Activated CD4-positive, alpha-beta T cell treated with anti-CD3 and anti-CD28 coated beads for 1 hour (primary cell): ENCODE results near the gene UFSP1.
A peak's percentile ranks its signal among the peaks of the same experiment; 100 is the strongest.
"Not testable (repeated sequence)": the region's sequence is repeated elsewhere in the genome, so short reads cannot be mapped to it uniquely, and the experiment has no call there.

ENCODE experiments used
- DNase-seq: peaks from one replicate; pipeline ENCODE4 v3.0.0-alpha.2; 2020

UFSP1 gene

DNA sequence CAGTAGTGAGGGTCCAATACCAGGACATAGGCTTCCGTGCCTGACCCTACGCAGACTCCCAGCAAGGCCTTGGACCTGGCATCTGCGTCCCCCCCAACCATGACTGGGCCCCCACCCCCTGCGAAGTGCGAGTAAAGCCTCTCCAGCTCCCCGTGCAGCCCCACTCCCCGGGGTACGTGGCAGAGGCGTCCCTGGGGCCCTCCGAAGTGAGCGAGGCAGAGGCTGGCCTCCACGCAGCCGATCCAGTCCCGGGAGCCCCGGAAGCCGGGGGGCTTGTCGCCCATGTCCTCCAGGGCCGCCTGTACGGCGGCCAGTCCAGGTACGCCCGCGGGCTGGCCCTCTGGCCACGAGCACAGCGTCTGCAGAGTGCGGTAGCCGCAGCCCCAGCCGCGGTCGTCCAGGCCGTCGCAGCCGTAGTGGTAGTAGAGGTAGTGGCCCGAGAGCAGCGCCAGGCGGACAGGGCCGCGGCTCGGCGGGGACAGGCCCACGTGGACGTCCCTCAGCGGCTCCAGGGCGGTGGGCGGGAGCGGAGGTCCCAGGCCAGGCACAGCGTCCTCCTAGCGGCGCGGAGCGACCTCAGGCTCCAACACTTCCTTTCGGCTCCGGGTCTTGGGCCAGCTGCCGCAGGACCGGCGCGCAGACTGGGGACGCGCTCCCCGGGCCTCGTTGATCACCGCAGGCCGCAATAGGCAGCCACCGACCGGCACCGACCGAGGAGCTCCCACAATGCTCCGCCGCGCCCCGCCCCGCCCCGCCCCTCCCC is at the start of gene UFSP1:
Gene UFSP1 (minus strand): TSS at position 728 of the 763 bp plus-strand sequence. CDS start 444 bp downstream, at position 284.
- no peak for DNase-seq

- not testable (repeated sequence) for DNase-seq
These were observed 46.7 kb upstream of the UFSP1 start for GRCh38 chr7:100936167-100936566.

DNA sequence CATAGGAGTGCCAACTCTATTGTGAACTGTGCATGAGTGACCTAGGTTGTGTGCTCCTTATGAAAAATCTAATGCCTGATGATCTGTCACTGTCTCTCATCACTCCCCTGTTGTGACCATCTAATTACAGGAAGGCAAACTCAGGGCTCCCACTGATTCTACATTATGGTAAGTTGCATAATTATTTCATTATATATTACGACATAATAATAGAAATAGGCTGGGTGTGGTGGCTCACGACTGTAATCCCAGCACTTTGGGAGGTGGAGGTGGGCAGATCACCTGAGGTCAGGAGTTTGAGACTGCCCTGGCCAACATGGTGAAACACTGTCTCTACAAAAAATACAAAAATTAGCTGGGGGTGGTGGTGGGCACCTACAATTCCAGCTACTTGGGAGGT is 45.9 kb upstream of the UFSP1 start:
- DNase-seq, result not testable (repeated sequence)

- DNase-seq, result no peak
These were observed 44.2 kb upstream of the UFSP1 start for GRCh38 chr7:100933734-100934133.

GRCh38 chr7:100929808-100930174 is 40.3 kb upstream of the UFSP1 start:
- no peak for DNase-seq

- not testable (repeated sequence) for DNase-seq
These were observed 34.1 kb upstream of the UFSP1 start for GRCh38 chr7:100923616-100924015.

- no peak for DNase-seq
These were observed 31.5 kb upstream of the UFSP1 start for GRCh38 chr7:100921039-100921438.

GRCh38 chr7:100919779-100920437 is 30.4 kb upstream of the UFSP1 start:
- not testable (repeated sequence) for DNase-seq

- DNase-seq, result not testable (repeated sequence)
These were observed 29.8 kb upstream of the UFSP1 start for GRCh38 chr7:100919335-100919734.

DNA sequence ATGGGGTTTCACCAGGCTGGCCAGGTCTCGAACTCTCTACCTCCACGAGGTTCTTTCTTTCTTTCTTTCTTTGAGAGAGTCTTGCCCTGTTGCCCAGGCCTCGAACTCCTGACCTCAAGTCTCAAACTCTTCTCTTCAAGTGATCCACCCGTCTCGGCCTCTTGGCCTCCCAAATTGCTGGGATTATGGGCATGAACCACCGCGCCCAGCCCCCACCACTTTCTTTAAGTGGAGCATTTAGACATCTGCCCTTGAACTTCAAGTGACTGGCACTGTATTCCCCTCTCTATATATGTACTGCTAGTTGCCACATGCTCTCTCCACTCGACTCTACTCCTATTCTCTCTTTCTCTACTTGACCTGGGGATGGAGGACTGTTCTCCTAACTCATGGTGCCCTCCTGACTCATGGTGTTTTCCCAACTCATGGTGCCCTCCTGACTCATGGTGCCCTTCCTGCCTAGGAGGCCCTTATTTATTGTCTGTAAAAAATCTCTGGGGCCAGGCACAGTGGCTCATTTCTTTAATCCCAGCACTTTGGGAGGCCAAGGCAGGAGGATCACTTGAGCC is 25.4 kb upstream of the UFSP1 start:
- no peak for DNase-seq

- no peak for DNase-seq
These were observed 24.8 kb upstream of the UFSP1 start for GRCh38 chr7:100914208-100914878.

DNA sequence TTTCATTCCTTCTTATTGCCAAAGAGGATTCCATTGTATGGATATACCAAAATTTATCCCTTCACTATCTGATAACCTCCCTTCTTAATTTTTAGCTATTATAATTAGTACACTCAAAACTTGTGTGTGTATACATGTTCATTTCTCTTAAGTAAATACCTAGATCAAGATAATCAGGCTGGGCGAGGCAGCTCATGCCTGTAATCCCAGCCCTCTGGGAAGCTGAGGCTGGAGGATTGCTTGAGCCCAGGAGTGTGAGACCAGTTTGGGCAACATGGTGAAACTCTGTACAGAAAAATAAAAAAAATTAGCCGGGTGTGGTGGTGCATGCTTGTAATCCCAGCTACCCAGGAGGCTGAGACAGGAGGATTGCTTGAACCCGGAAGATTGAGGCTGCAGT is 22.0 kb upstream of the UFSP1 start:
- no peak for DNase-seq

- DNase-seq, result not testable (repeated sequence)
These were observed 20.9 kb upstream of the UFSP1 start for GRCh38 chr7:100910443-100910842.

DNA sequence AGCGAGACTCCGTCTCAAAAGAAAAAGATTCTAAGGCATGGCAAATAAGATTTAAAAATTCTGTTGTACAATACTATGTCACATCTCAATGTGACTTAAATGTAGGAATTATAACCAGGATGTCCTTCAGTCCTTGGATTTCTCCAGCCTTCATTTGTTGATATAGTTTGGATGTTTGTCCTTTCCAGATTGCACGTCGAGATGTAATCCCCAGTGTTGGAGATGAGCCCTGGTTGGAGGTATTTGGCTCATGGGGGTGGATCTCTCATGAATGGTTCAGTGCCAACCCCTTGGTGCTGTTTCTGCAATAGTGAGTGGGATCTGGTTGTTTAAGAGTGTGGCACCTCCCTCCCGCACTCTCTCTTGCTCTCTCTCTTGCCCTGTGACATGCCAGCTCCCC is 19.0 kb upstream of the UFSP1 start:
- DNase-seq, result no peak

- no peak for DNase-seq
These were observed 13.1 kb upstream of the UFSP1 start for GRCh38 chr7:100902638-100903037.

GRCh38 chr7:100901921-100902332 is 12.4 kb upstream of the UFSP1 start:
- DNase-seq, result no peak

- no peak for DNase-seq
These were observed 11.5 kb upstream of the UFSP1 start for GRCh38 chr7:100900978-100901377.

- no peak for DNase-seq
These were observed 9.9 kb upstream of the UFSP1 start for GRCh38 chr7:100899432-100899831.

DNA sequence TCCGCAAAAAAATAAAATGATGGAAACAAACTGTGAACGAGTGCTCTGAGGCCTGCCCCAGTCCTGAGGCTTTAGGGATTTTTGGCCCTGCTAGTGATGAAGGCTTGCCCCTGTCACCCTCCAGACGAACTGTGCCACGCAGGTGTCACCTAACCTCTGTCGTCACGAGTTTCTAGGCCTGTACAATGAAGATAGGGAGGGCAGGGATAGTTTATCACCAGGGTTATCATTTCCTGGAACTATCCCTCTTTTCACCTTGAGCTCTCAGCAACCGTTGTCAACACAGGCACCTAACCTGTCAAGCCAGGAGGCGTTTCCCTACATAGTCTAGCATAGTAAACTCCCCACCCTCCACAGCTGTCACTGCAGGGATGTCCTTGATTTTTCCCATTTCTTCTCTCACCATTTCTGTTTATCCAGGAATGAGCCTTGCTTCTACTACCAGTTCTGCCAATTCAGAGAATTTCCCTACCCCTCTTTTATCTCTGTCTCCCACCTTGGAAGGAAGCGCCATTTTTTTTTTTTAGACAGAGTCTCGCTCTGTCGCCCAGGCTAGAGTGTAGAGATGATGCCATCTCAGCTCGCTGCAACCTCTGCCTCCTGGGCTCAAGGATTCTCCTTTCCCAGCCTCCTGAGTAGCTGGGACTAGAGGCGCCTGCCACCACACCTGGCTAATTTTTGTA is 8.4 kb upstream of the UFSP1 start:
- no peak for DNase-seq

DNA sequence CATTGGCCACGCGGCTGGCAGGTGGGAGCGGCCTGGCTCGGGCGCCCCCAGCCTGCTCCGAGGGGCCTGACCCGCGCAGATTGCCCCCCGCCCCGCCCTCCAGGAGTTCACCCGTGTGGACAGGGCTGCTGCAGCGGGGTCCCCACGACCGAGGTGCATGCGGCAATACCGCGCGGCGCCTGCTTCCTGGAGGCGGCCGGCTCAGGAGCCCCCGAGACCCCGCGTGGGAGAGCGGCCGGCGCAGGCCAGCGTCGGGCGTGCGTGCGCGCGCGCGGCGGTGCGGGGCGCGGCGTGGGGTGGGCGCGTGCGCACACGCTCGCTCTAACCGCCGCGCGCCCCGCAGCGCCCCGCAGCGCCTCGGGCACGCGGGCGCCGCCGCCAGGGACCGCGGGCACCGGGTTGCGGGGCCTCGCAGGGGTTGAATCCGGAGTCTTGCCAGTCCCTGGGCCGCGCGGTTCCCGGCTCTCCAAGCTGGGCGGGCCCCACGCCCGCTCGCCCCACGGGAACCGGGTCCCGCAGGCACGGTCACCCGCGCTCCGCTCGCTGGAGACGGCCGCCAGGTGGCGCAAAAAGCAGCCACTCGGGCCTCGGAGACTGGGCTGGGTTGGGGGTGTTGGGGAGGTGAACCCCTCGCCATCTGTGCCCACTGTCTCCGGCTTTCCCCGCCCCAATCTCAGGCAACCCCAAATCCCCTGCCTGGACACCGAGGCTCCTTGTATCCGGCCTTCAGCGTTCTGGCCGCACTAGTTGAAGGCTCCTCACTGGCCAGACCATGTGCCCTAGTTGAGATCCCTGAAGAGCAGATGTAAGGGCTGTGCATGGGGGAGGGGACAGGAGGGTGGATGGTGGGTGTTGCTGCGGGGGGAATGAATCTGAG is 7.5 kb upstream of the UFSP1 start:
- peak; percentile 52 for DNase-seq

GRCh38 chr7:100895956-100896731 is 6.6 kb upstream of the UFSP1 start:
- DNase-seq, result no peak
